AG09319 (cell line): Measurements from ENCODE around the gene TBXT.

Experiments used
- DNase-seq: peaks from one replicate; pipeline ENCODE4 v3.0.0-alpha.2; 2010; ENCODE audit warnings: low read depth; ENCODE audit errors: extremely low read depth
- CTCF ChIP-seq: IDR thresholded peaks from 2 replicates; pipeline ENCODE4 v1.5.1; 2011; ENCODE audit warnings: low read depth, mild to moderate bottlenecking, inconsistent platforms, low read length, moderate library complexity

TBXT gene

GRCh38 chr6:166109608-166110007, 58.0 kb downstream of the TBXT start:
- no peak for TF ChIP-seq CTCF
- no peak for DNase-seq
